ENCODE results near the gene RAD50. TPM values are rescaled to one million over a fixed set of nuclear protein-coding genes. Genes with fewer than 3 reads are reported as not detected.
A peak's percentile ranks its signal among the peaks of the same experiment; 100 is the strongest.

Gene RAD50
- total RNA-seq, 4 donors from 2014 or later = 13.6 to 25.2 (median 20.4) TPM

- H3K27me3 ChIP-seq = no peaks in the 10 kb centered on the region
- no peaks in the 10 kb centered on the region for H3K36me3 ChIP-seq
- WGBS, 2 donors = 29 to 44% methylated on average over 9 to 10 of the region's 11 CpGs
- H3K27ac ChIP-seq = no peak overlapping the region
- no peak for DNase-seq
- TF ChIP-seq POLR2A (IDR thresholded peaks at IDR 0.05) (no peak), CTCF (IDR thresholded peaks at IDR 0.05) (peak; percentile 73 to 82 (median 76))
- intact Hi-C loops (cut with DNase I) = loop anchor here (10.0 kb wide), 1 partner anchor 288 kb away; the partner anchor contains the start of gene SOWAHA
- H3K9me3 ChIP-seq = no peaks in the 10 kb centered on the region
- no peak overlapping the region for H3K4me3 ChIP-seq
- H3K4me1 ChIP-seq = peaks cover 0 to 9% (median 0%) of the 10 kb centered on the region in 3 donors
Observed at GRCh38 chr5:132526290-132526973, 30.3 kb upstream of the RAD50 start.

- Histone ChIP-seq H3K27me3 (no peaks in the 10 kb centered on the region), H3K4me1 (peaks cover 0 to 9% (median 0%) of the 10 kb centered on the region in 3 donors), H3K36me3 (no peaks in the 10 kb centered on the region), H3K27ac (no peak overlapping the region), H3K4me3 (no peak overlapping the region), H3K9me3 (no peaks in the 10 kb centered on the region)
- TF ChIP-seq POLR2A (IDR thresholded peaks at IDR 0.05) = no peak
- TF ChIP-seq CTCF (IDR thresholded peaks at IDR 0.05) = no peak
- WGBS, 2 donors = 59 to 63% methylated on average over 8 of the region's 8 CpGs
- DNase-seq = no peak
- intact Hi-C loops (cut with DNase I) = loop anchor here (10.0 kb wide), 1 partner anchor 288 kb away; the partner anchor contains the start of gene SOWAHA
Observed at GRCh38 chr5:132526974-132527564, 29.7 kb upstream of the RAD50 start.

GRCh38 chr5:132528021-132528420, 28.8 kb upstream of the RAD50 start:
- H3K9me3 ChIP-seq = no peaks in the 10 kb centered on the region
- H3K4me1 ChIP-seq = peaks cover 0 to 9% (median 0%) of the 10 kb centered on the region in 3 donors
- no peak overlapping the region for H3K27ac ChIP-seq
- 94 to 97% methylated on average over 2 of the region's 2 CpGs for WGBS, 2 donors
- H3K36me3 ChIP-seq = no peaks in the 10 kb centered on the region
- H3K4me3 ChIP-seq = no peak overlapping the region
- H3K27me3 ChIP-seq = no peaks in the 10 kb centered on the region
- no peak for DNase-seq
- intact Hi-C loops (cut with DNase I) = loop anchor here (10.0 kb wide), 1 partner anchor 287 kb away; the partner anchor contains the start of gene SOWAHA
- no peak for TF ChIP-seq CTCF (IDR thresholded peaks at IDR 0.05)
- no peak for TF ChIP-seq POLR2A (IDR thresholded peaks at IDR 0.05)

- DNase-seq = no peak
- peaks cover 0 to 9% (median 0%) of the 10 kb centered on the region in 3 donors for H3K4me1 ChIP-seq
- 55 to 76% methylated on average over 3 to 6 of the region's 6 CpGs for WGBS, 2 donors
- TF ChIP-seq POLR2A (IDR thresholded peaks at IDR 0.05) (no peak), CTCF (IDR thresholded peaks at IDR 0.05) (no peak)
- intact Hi-C loops (cut with DNase I) = loop anchor here (10.0 kb wide), 1 partner anchor 286 kb away; the partner anchor contains the start of gene SOWAHA
- H3K9me3 ChIP-seq = no peaks in the 10 kb centered on the region
- H3K27me3 ChIP-seq = no peaks in the 10 kb centered on the region
- no peak overlapping the region for H3K27ac ChIP-seq
- H3K36me3 ChIP-seq = no peaks in the 10 kb centered on the region
- no peak overlapping the region for H3K4me3 ChIP-seq
Observed at GRCh38 chr5:132528866-132529634, 27.7 kb upstream of the RAD50 start.
